Measurements from ENCODE around the gene ADAM15. TPM values are rescaled to one million over a fixed set of nuclear protein-coding genes. Genes with fewer than 3 reads are reported as not detected.

Gene ADAM15
- total RNA-seq: 45.5 and 52.4 TPM in 2 replicates

GRCh38 chr1:155050560-155051341 lies at the start of gene ADAM15:
ADAM15 (plus strand) TSS chr1:155051316; CDS start chr1:155051387, 71 bp downstream.

GRCh38 chr1:155002464-155003226 lies 48.5 kb upstream of the ADAM15 start, which contains the start of gene ZBTB7B:
ZBTB7B (plus strand) TSS chr1:155002802; CDS start chr1:155014661, 11,859 bp downstream.

GRCh38 chr1:155033524-155033923 lies 17.6 kb upstream of the ADAM15 start, which contains the start of the genes DCST1 and DCST2:
DCST1 (plus strand) TSS chr1:155033824; CDS start chr1:155034037, 213 bp downstream.
DCST2 (minus strand) TSS chr1:155033781; CDS start chr1:155033701, 80 bp downstream.

GRCh38 chr1:155063550-155064110 lies 12.5 kb downstream of the ADAM15 start, which contains the start of gene EFNA4:
EFNA4 (plus strand) TSS chr1:155063740; CDS start chr1:155063824, 84 bp downstream.

GRCh38 chr1:155078469-155079209 lies 27.5 kb downstream of the ADAM15 start, which contains the start of gene EFNA3:
EFNA3 (plus strand) TSS chr1:155078837; CDS start chr1:155078942, 105 bp downstream.

Other genes with a start within 250 kb of the ADAM15 start
- 0.10 and 0.19 TPM in 2 replicates for gene KCNN3, start 181.0 kb upstream of the ADAM15 start, total RNA-seq
- gene PMVK, start 114.6 kb upstream of the ADAM15 start, total RNA-seq: 12.0 and 12.4 TPM in 2 replicates
- gene PBXIP1, start 95.2 kb upstream of the ADAM15 start, total RNA-seq: 65.3 and 66.9 TPM in 2 replicates
- 13.1 and 14.0 TPM in 2 replicates for gene PYGO2, start 89.5 kb upstream of the ADAM15 start, total RNA-seq
- gene SHC1, start 80.6 kb upstream of the ADAM15 start, total RNA-seq: 255 and 277 TPM in 2 replicates
- gene CKS1B, start 76.6 kb upstream of the ADAM15 start, total RNA-seq: 24.4 and 27.5 TPM in 2 replicates
- 10.0 and 13.7 TPM in 2 replicates for gene FLAD1, start 68.0 kb upstream of the ADAM15 start, total RNA-seq
- not detected in 2 replicates for gene LENEP, start 57.7 kb upstream of the ADAM15 start, total RNA-seq
- 16.1 and 19.1 TPM in 2 replicates for gene ZBTB7B, start 48.5 kb upstream of the ADAM15 start, total RNA-seq
- gene DCST2, start 17.5 kb upstream of the ADAM15 start, total RNA-seq: 0.06 TPM in 1 of 2 replicates, not detected in the other
- not detected in 2 replicates for gene DCST1, start 17.5 kb upstream of the ADAM15 start, total RNA-seq
- 9.6 and 9.8 TPM in 2 replicates for gene EFNA4, start 12.4 kb downstream of the ADAM15 start, total RNA-seq
- 1.2 and 1.8 TPM in 2 replicates for gene EFNA3, start 27.5 kb downstream of the ADAM15 start, total RNA-seq
- 9.2 and 14.2 TPM in 2 replicates for gene EFNA1, start 76.6 kb downstream of the ADAM15 start, total RNA-seq
- gene SLC50A1, start 84.5 kb downstream of the ADAM15 start, total RNA-seq: 21.6 and 28.6 TPM in 2 replicates
- gene DPM3, start 89.2 kb downstream of the ADAM15 start, total RNA-seq: 38.6 and 50.3 TPM in 2 replicates
- 130 and 151 TPM in 2 replicates for gene KRTCAP2, start 122.0 kb downstream of the ADAM15 start, total RNA-seq
- gene TRIM46, start 122.5 kb downstream of the ADAM15 start, total RNA-seq: 0.75 and 1.3 TPM in 2 replicates
- 10.3 and 16.4 TPM in 2 replicates for gene THBS3, start 156.6 kb downstream of the ADAM15 start, total RNA-seq
- 30.4 and 47.7 TPM in 2 replicates for gene MTX1, start 157.4 kb downstream of the ADAM15 start, total RNA-seq
- gene ENTREP3, start 204.2 kb downstream of the ADAM15 start, total RNA-seq: 23.7 and 28.2 TPM in 2 replicates
- 49.4 and 68.1 TPM in 2 replicates for gene SCAMP3, start 211.0 kb downstream of the ADAM15 start, total RNA-seq
- gene CLK2, start 222.2 kb downstream of the ADAM15 start, total RNA-seq: 15.2 and 19.1 TPM in 2 replicates
- 0.06 and 0.15 TPM in 2 replicates for gene HCN3, start 226.1 kb downstream of the ADAM15 start, total RNA-seq

Measured in cardiac ventricle fibroblast (primary cell).